ENCODE results near the gene LSM4. TPM values are rescaled to one million over a fixed set of nuclear protein-coding genes. Genes with fewer than 3 reads are reported as not detected.
"Not testable (repeated sequence)": the region's sequence is repeated elsewhere in the genome, so short reads cannot be mapped to it uniquely, and the experiment has no call there.

The LSM4 gene
- total RNA-seq, 1 donor from 2014 or later, result 150 TPM

DNA sequence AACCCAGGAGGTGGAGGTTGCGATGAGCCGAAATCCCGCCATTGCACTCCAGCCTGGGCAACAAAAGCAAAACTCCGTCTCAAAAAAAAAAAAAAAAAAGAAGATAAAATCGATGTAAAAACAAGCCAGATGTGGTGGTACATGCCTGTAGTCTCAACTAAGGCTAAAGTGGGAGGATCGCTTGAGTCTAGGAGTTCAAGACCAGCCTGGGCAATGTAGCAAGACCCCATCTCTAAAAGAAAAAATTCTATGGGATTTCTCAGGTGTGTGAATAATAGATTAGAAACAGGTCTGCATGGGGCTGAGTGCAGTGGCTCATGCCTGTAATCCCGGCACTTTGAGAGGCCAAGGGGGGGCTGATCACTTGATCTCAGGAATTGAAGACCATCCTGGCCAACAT is 28.7 kb upstream of the LSM4 start:
- peaks cover 30% of the 10 kb centered on the region for H3K36me3 Mint-ChIP-seq (ENCODE audit: insufficient read depth)
- H3K27ac Mint-ChIP-seq, result no peak overlapping the region
- H3K27me3 Mint-ChIP-seq, result no peaks in the 10 kb centered on the region
- no peaks in the 10 kb centered on the region for H3K9me3 Mint-ChIP-seq (ENCODE audit: low read depth)
- no peaks in the 10 kb centered on the region for H3K4me1 Mint-ChIP-seq (ENCODE audit: low read depth)
- H3K4me3 Mint-ChIP-seq (ENCODE audit: low read depth), result no peak overlapping the region
- no peak for TF ChIP-seq CTCF (IDR thresholded peaks at IDR 0.05; ENCODE audit: unreplicated experiment)
- DNase-seq (ENCODE audit: low spot score, unreplicated experiment), result no peak

DNA sequence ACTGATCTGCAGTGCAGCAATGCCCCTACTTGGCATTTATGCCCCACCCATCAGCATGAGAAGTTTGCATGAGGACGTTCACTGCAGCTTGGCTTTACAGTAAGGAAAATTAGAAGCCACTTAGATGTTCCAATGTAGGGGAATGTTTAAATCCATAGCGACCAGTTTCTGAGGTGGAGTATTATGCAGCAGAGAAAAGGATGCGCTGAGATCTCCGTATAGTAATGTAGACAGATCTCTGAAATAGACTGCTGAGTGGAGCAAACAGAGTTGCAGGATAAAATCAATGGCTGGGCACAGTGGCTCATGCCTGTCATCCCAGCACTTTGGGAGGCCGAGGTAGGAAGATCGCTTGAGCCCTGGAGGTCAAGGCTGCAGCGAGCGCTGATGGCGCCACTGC is 27.6 kb upstream of the LSM4 start:
- Mint-ChIP-seq H3K9me3 (ENCODE audit: low read depth) (no peaks in the 10 kb centered on the region), H3K27me3 (no peaks in the 10 kb centered on the region), H3K4me3 (ENCODE audit: low read depth) (no peak overlapping the region), H3K4me1 (ENCODE audit: low read depth) (no peaks in the 10 kb centered on the region), H3K36me3 (ENCODE audit: insufficient read depth) (peaks cover 32% of the 10 kb centered on the region), H3K27ac (no peak overlapping the region)
- TF ChIP-seq CTCF (IDR thresholded peaks at IDR 0.05; ENCODE audit: unreplicated experiment), result no peak
- DNase-seq (ENCODE audit: low spot score, unreplicated experiment), result no peak

GRCh38 chr19:18349524-18350128 is 26.8 kb upstream of the LSM4 start:
- Mint-ChIP-seq H3K27me3 (no peaks in the 10 kb centered on the region), H3K4me3 (ENCODE audit: low read depth) (no peak overlapping the region), H3K4me1 (ENCODE audit: low read depth) (no peaks in the 10 kb centered on the region), H3K27ac (no peak overlapping the region), H3K36me3 (ENCODE audit: insufficient read depth) (peaks cover 33% of the 10 kb centered on the region), H3K9me3 (ENCODE audit: low read depth) (no peaks in the 10 kb centered on the region)
- DNase-seq (ENCODE audit: low spot score, unreplicated experiment), result no peak
- TF ChIP-seq CTCF (IDR thresholded peaks at IDR 0.05; ENCODE audit: unreplicated experiment), result peak; percentile 79

GRCh38 chr19:18348818-18349339 is 26.0 kb upstream of the LSM4 start:
- peaks cover 33% of the 10 kb centered on the region for H3K36me3 Mint-ChIP-seq (ENCODE audit: insufficient read depth)
- not testable (repeated sequence) for H3K4me3 Mint-ChIP-seq (ENCODE audit: low read depth); H3K27ac Mint-ChIP-seq; DNase-seq (ENCODE audit: low spot score, unreplicated experiment); H3K9me3 Mint-ChIP-seq (ENCODE audit: low read depth); H3K27me3 Mint-ChIP-seq; H3K4me1 Mint-ChIP-seq (ENCODE audit: low read depth)

- Mint-ChIP-seq H3K9me3 (ENCODE audit: low read depth) (no peaks in the 10 kb centered on the region), H3K36me3 (ENCODE audit: insufficient read depth) (peaks cover 28% of the 10 kb centered on the region), H3K4me1 (ENCODE audit: low read depth) (peaks cover 5% of the 10 kb centered on the region), H3K27ac (no peak overlapping the region), H3K4me3 (ENCODE audit: low read depth) (no peak overlapping the region), H3K27me3 (no peaks in the 10 kb centered on the region)
- TF ChIP-seq CTCF (IDR thresholded peaks at IDR 0.05; ENCODE audit: unreplicated experiment), result no peak
- no peak for DNase-seq (ENCODE audit: low spot score, unreplicated experiment)
Observed at GRCh38 chr19:18348171-18348570, 25.3 kb upstream of the LSM4 start.

DNA sequence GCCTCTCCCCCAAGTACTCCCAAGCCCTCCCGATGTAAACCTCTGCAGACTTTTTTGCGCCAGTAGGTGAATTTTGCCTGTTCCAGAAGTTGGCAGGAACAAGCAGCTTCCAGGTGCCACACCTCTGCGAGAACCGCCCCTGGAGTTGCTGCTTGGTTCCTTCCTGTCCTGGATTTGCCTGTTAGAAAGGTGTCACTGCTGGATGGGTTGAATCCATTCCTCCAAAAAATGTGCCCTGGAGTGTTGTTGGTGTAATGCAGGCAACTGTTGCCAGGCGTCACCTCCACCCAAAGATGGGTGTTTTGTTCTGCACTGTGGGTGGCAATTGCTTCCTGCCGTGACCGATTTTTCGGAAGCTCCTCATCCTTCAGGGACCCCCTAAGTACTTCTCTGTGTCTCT is 23.2 kb upstream of the LSM4 start:
- Mint-ChIP-seq H3K9me3 (ENCODE audit: low read depth) (no peaks in the 10 kb centered on the region), H3K27me3 (no peaks in the 10 kb centered on the region), H3K36me3 (ENCODE audit: insufficient read depth) (peaks cover 28% of the 10 kb centered on the region), H3K4me1 (ENCODE audit: low read depth) (peaks cover 11% of the 10 kb centered on the region), H3K4me3 (ENCODE audit: low read depth) (no peak overlapping the region), H3K27ac (no peak overlapping the region)
- TF ChIP-seq CTCF (IDR thresholded peaks at IDR 0.05; ENCODE audit: unreplicated experiment), result no peak
- DNase-seq (ENCODE audit: low spot score, unreplicated experiment), result no peak

Data from progenitor cell of endocrine pancreas (in vitro differentiated cells).